NCI-H1105 treated with DMSO at 0.1 percent for 48 hours (cell line): ENCODE measurements around the gene ATP6V0E1.

Experiments used
- DNase-seq: peaks from one replicate; lab custom pipeline; 2025; lab: John Stamatoyannopoulos, UW

ATP6V0E1 gene

DNA sequence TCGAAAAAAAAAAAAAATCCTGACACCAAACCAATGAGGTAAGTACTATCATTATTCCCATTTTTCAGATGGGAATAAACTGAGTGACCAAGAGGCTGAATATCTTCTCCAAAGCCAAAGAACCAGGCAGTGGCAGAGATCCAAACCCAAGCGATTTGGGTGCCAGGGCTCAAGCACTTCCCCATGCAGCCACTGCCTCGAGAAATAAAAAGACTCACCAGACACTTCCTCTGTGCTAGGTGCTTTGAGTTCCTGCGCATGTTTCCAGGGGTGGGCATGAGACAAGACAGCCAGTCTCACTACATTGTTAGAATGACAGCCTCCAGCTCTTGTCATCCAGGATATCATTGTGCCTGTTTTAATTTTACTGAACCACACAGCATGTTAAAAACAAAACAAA lies 26.6 kb upstream of the ATP6V0E1 start:
- no peak for DNase-seq

GRCh38 chr5:172957458-172957857 lies 26.1 kb upstream of the ATP6V0E1 start:
- no peak for DNase-seq

- no peak for DNase-seq
Observed at GRCh38 chr5:172958331-172959046, 25.1 kb upstream of the ATP6V0E1 start.

DNA sequence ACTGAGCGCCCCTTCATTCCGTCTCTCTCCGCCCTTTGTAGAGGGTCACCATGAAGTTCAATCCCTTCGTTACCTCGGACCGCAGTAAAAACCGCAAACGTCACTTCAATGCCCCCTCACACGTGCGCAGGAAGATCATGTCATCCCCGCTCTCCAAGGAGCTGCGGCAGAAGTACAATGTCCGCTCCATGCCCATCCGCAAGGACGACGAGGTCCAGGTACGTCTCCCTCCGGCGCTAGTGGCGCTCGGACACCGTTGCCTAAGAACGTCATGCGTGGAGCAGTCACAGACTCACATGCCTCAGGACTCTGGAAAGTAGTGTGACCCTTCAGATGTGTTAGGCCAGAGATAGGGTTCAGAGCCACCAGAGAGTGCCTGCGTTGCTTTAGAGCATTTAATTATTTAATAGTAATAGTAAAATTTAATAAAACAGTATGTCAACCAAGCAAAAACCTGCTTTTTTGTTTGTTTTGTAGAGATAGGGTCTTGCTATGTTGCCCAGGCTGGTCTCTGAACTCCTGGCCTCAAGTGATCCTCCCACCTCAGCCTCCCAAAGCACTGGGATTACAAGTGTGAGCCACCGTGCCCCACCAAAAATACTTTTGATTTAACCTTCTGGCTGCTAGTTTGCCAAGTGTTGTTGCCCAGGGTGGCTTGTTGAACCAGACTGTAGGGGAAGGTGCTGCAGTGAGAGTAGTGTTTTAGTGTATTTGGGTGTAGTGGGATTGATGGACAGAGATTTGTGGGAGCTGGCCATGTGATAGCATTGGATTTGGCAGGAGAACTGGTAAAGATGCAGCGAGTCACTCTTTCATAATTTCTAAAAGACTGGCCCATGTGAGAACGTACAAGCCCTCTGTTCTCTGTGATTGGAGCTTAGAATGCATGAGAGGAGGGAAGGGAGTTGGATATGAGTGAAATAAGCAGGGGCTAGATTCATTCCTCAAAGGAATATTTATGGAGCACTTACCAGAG lies 23.5 kb upstream of the ATP6V0E1 start:
- DNase-seq = no peak

DNA sequence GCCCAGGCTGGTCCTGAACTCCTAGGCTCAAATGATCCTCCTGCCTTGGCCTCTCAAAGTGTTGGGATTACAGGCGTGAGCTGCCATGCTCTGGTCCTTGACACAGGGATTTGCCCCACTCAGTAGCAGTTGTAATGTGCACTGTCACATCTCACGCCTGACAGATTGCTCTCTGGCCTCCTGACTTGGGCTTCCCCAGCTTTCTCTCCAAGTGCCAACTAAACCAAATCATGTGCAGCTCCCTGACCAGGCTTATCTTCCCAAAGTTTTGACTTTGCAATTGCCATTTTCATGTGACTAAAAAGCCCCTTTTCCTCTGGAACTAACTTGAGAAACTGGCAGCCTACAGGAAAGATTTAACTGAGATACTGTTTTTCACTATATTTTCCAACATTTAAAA lies 13.7 kb upstream of the ATP6V0E1 start:
- DNase-seq = no peak

DNA sequence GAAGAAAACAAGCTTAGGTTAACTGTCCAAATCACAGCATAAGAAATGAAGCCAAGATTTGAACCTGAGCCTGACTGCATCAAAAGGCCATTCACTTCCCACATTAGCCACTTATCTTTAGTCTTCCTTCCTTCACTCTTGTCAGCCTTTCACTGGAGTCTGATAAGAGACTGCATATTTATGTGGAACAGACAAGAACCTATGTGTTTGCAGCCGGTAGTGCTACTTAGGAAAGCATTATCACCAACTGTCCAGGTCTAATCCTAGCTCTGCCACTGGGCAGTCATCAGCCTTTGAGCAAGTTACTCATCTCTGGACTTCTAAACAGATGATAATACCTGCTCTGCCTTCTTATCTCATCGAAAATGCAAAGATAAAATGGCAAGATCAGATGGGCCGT lies 12.1 kb upstream of the ATP6V0E1 start:
- no peak for DNase-seq

- no peak for DNase-seq
Observed at GRCh38 chr5:172972552-172972951, 11.0 kb upstream of the ATP6V0E1 start.

GRCh38 chr5:172973127-172973916 lies 10.2 kb upstream of the ATP6V0E1 start:
- no peak for DNase-seq

DNA sequence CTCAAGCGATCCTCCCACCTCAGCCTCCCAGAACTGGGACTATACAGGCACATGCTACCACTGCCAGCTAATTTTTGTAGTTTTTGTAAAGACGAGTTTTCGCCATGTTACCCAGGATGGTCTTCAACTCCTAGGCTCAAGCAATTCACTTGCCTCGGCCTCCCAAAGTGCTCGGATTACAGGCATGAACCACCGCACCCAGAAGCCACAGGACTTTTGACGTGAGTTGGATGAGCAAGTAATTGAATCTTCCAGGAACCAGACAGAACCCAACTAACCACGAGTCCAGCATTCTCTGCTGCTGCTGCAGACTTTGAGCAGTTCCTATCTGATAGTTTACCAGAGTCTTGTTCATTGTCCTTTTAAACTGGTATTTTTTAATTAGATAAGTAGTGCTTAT lies 9.6 kb upstream of the ATP6V0E1 start:
- no peak for DNase-seq

DNA sequence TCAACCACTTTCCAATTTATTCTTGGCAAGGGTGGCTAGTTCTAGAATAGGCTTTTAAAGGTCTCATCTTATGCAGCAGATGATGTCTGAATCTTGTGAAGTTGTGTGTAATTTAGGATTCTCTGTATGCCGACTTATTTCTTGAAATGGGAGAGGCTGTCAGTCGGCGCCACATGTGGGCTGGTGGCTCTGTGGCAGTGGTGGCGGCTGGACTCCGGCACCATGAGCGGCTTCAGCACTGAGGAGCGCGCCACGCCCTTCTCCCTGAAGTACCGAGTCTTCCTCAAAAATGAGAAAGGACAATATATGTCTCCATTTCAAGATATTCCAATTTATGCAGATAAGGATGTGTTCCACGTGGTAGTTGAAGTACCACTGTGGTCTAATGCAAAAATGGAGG lies 8.3 kb upstream of the ATP6V0E1 start:
- DNase-seq = no peak

DNA sequence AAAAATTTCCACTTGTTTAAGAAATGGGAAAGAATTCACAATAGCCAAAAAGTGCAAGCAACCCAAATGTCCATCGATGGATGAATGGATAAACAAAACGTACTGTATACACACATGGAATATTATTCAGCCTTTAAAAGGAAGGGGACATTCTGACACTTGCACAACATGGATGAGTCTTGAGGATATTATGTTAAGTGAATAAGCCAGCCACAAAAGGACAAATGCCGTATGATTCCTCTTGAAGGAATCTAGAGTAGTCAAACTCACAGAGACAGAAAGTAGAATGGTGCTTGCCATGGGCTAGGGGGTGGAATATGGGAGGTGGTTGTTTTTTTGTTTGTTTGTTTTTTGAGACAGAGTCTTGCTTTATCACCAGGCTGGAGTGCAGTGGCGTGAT lies 3.8 kb upstream of the ATP6V0E1 start:
- DNase-seq = no peak

- DNase-seq = no peak
Observed at GRCh38 chr5:172981931-172982330, 1.6 kb upstream of the ATP6V0E1 start.

DNA sequence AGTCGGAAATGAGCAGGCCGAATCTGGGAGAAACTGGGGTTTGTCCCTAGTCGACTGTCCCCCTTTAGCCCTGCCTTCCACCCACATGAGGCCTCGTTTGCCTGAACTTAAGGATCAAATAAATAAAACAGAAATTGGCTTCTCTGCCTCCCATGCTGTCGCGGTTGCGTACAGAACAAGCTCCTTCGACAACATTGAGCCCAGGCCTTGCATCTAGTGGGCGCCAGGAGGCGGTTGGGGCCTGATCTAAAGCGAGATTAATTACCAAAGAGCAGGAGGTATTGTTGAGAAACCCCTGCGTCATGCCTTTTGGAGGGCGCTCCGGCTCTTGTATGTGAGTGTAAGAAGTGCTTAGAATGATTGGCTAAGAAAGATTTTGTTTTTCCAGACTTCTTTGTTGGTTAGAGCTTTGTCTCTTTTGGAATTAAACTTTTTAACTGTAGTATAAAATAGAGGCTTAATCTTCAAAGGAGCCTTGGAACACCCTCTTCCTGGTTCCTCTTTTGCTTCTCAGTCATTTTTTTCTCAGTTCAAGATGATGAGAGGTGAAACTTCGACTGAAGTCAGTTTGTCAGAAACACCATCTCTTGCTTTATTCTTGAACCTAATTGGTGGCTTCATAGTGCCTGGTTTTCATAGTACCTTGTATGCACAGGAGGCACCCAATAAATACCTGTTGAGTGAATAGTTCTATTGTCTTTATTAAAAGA lies 828 bp downstream of the ATP6V0E1 start:
- peak; percentile 34 for DNase-seq

DNA sequence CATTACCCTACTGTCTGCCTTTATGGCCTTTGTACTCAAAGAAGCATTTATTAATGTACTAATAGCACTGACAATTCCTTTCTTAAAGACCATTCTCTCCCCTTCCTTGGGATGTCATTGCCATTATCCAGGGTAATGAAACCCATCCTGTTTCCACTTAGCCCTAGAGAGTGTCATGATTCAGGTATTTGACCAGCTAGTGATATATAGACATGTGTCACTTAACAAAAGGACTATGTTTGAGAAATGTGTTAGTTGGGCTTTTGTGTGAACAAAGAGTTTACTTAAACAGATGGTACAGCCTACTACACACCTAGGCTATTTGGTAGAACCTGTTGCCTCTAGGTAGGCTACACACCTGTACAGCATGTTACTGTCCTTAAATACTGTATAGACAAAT lies 2.0 kb downstream of the ATP6V0E1 start:
- no peak for DNase-seq

GRCh38 chr5:172988276-172988675 lies 4.7 kb downstream of the ATP6V0E1 start:
- no peak for DNase-seq

DNA sequence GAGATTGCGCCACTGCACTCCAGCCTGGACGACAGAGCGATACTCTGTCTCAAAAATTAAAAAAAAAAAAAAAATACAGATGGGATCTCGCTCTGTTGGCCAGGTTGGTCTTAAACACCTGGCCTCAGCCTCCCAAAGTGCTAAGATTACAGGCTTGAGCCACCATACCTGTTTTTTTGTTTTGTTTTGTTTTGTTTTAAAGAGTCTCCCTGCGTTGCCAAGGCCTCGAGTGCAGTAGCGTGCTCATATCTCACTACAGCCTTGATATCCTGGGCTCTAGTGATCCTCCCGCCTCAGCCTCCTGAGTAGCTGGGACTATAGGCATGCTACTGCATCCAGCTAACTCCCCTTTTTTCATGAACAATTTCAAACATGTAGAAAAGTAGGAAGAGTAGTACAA lies 7.2 kb downstream of the ATP6V0E1 start:
- DNase-seq = no peak

DNA sequence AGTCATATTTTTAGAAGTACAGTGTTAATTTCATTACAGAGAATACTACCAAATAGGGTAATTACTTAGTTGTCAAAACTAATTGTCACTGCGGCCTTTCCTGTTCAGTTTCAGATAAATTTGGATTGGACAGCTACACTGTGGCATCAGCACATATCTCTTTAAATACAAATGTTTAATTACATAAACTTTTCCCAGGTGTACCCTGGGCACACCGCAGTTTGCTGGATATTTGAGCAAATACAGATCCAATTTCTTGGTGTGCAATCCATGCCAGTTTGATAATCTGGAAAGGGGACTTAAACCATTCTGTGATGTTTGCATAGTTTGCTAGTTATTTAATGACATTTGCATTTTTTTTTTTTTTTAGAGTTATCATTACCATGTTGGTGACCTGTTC lies 10.8 kb downstream of the ATP6V0E1 start:
- DNase-seq = no peak

DNA sequence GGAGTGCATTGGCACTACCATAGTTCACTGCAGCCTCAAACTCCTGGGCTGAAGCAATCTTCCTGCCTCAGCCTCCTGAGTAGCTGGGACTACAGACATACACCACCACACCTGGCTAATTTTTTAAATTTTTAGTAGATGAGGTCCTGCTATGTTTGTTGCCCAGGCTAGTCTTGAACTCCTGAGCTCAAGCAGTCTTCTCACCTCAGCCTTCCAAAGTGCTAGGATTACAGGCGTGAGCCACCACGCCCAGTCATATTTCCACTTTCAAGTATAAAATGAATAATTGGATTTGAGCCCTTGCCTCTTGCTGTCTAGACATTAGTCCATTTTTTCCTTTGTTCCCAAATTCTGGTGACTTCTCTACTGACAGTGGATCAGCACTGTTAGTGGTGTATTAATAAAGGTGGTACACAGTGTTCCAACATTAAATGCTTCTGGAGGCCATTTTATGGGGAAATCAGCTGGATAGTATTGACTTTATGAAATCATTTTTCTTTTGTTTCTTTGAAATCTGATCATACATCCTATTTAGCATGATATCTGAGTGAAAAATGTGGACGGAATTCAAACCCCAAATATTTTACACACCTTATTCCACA lies 15.9 kb downstream of the ATP6V0E1 start:
- no peak for DNase-seq

GRCh38 chr5:172999974-173000373 lies 16.4 kb downstream of the ATP6V0E1 start:
- DNase-seq = no peak

- no peak for DNase-seq
Observed at GRCh38 chr5:173001229-173001841, 17.8 kb downstream of the ATP6V0E1 start.

DNA sequence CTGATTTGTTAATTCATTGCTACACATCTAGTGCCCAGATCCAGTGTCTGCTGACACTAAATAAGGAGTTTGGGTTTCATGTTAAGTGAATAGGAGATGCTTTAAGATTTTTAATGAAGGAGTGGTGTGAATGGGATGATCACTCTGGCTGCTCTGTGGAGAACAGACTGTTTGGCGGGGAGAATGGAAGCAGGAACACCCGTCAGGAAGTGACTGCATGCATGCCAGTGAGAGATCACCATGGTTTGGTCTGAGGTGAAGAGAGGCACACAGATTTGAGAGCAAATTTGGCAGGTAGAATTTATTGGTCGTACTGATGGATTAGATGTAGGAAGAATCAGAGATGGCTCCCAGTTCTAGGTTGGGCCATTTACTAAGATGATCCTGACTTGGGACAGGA lies 19.8 kb downstream of the ATP6V0E1 start:
- DNase-seq = no peak
